Liver (tissue), 3 donors: ENCODE measurements around the gene PIKFYVE.

ENCODE experiments used
- CTCF ChIP-seq: fragments of 150-350 bp; IDR thresholded peaks from 2 replicates; pipeline ENCODE4 v1.5.1; 2017; ENCODE audit warnings: improper control_type of control experiment, low read depth, low read length; ENCODE audit not compliant: missing input control
- EGR1 ChIP-seq, 2 donors: IDR thresholded peaks; 2 replicates each; pipeline ENCODE4 v1.6.1; 2016 to 2018; ENCODE audit warnings: antibody characterized with exemption in 2 of 2, low read depth in 2 of 2
- FOXA2 ChIP-seq: IDR thresholded peaks from 2 replicates; pipeline ENCODE4 v1.6.1; 2016; ENCODE audit warnings: antibody characterized with exemption
- GABPA ChIP-seq, 2 donors: IDR thresholded peaks in 1 of 2; conservative IDR thresholded peaks in 1 of 2; 2 replicates each; pipeline ENCODE4 v1.6.1; 2016; ENCODE audit warnings: antibody characterized with exemption in 2 of 2, mild to moderate bottlenecking in 1 of 2, moderate library complexity in 1 of 2
- HNF4G ChIP-seq: IDR thresholded peaks from 2 replicates; pipeline ENCODE4 v1.6.1; 2016; ENCODE audit warnings: antibody characterized with exemption
- JUND ChIP-seq, 2 donors: IDR thresholded peaks; 2 replicates each; pipeline ENCODE4 v1.6.1; 2016; ENCODE audit warnings: antibody characterized with exemption in 2 of 2
- MAX ChIP-seq: IDR thresholded peaks from 2 replicates; pipeline ENCODE4 v1.6.1; 2016; ENCODE audit warnings: antibody characterized with exemption
- NR2F2 ChIP-seq: IDR thresholded peaks from 2 replicates; pipeline ENCODE4 v1.6.1; 2016; ENCODE audit warnings: antibody characterized with exemption
- SP1 ChIP-seq: IDR thresholded peaks from 2 replicates; pipeline ENCODE4 v1.6.1; 2018; ENCODE audit warnings: antibody characterized with exemption, mild to moderate bottlenecking
- TAF1 ChIP-seq: conservative IDR thresholded peaks from 2 replicates; pipeline ENCODE4 v1.6.1; 2016; ENCODE audit warnings: antibody characterized with exemption, mild to moderate bottlenecking
- YY1 ChIP-seq: IDR thresholded peaks from 2 replicates; pipeline ENCODE4 v1.6.1; 2016; ENCODE audit warnings: antibody characterized with exemption, mild to moderate bottlenecking
- TF ChIP-seq, protein P1 (sequence below): IDR thresholded peaks from 2 replicates; pipeline ENCODE4 v1.6.1; 2016; ENCODE audit warnings: antibody characterized with exemption
- TF ChIP-seq, protein P2 (sequence below): IDR thresholded peaks from 2 replicates; pipeline ENCODE4 v1.6.1; 2016; ENCODE audit warnings: antibody characterized with exemption, mild to moderate bottlenecking
- TF ChIP-seq, protein P3 (sequence below): IDR thresholded peaks from 2 replicates; pipeline ENCODE4 v1.6.1; 2016; ENCODE audit warnings: antibody characterized with exemption
- donor health status: healthy.
- donor health status: healthy.

DNA sequence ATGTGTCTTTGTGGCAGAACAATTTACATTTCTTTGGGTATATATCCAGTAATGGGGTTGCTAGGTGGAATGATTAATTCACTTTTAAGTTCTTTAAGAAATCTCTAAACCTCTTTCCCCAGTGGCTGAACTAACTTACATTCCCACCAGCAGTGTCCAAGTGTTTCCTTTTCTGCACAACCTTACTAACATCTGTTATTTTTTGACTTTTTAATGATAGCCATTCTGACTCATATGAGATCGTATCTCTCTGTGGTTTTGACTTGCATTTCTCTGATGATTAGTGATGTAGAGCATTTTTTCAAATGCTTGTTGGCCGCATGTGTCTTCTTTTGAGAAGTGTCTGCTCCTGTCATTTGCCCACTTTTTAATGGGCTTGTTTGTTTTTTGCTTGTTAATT lies 97.4 kb downstream of the PIKFYVE start:
- TF ChIP-seq CTCF (no peak), YY1 (no peak), MAX (no peak), NR2F2 (no peak), TAF1 (no peak), SP1 (no peak), HNF4G (no peak), GABPA (IDR thresholded peaks at IDR 0.05 in 1 of 2, conservative IDR thresholded peaks at IDR 0.05 in 1 of 2) (no peak), FOXA2 (no peak), JUND (IDR thresholded peaks at IDR 0.05) (no peak), EGR1 (IDR thresholded peaks at IDR 0.05; ENCODE audit: low read depth in 2 of 2) (no peak)
- TF ChIP-seq, protein P1, sequence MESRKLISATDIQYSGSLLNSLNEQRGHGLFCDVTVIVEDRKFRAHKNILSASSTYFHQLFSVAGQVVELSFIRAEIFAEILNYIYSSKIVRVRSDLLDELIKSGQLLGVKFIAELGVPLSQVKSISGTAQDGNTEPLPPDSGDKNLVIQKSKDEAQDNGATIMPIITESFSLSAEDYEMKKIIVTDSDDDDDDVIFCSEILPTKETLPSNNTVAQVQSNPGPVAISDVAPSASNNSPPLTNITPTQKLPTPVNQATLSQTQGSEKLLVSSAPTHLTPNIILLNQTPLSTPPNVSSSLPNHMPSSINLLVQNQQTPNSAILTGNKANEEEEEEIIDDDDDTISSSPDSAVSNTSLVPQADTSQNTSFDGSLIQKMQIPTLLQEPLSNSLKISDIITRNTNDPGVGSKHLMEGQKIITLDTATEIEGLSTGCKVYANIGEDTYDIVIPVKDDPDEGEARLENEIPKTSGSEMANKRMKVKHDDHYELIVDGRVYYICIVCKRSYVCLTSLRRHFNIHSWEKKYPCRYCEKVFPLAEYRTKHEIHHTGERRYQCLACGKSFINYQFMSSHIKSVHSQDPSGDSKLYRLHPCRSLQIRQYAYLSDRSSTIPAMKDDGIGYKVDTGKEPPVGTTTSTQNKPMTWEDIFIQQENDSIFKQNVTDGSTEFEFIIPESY: no peak
- TF ChIP-seq, protein P2, sequence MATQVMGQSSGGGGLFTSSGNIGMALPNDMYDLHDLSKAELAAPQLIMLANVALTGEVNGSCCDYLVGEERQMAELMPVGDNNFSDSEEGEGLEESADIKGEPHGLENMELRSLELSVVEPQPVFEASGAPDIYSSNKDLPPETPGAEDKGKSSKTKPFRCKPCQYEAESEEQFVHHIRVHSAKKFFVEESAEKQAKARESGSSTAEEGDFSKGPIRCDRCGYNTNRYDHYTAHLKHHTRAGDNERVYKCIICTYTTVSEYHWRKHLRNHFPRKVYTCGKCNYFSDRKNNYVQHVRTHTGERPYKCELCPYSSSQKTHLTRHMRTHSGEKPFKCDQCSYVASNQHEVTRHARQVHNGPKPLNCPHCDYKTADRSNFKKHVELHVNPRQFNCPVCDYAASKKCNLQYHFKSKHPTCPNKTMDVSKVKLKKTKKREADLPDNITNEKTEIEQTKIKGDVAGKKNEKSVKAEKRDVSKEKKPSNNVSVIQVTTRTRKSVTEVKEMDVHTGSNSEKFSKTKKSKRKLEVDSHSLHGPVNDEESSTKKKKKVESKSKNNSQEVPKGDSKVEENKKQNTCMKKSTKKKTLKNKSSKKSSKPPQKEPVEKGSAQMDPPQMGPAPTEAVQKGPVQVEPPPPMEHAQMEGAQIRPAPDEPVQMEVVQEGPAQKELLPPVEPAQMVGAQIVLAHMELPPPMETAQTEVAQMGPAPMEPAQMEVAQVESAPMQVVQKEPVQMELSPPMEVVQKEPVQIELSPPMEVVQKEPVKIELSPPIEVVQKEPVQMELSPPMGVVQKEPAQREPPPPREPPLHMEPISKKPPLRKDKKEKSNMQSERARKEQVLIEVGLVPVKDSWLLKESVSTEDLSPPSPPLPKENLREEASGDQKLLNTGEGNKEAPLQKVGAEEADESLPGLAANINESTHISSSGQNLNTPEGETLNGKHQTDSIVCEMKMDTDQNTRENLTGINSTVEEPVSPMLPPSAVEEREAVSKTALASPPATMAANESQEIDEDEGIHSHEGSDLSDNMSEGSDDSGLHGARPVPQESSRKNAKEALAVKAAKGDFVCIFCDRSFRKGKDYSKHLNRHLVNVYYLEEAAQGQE: no peak
- TF ChIP-seq, protein P3, sequence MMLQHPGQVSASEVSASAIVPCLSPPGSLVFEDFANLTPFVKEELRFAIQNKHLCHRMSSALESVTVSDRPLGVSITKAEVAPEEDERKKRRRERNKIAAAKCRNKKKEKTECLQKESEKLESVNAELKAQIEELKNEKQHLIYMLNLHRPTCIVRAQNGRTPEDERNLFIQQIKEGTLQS: no peak
